Kidney epithelial cell (primary cell): Measurements from ENCODE around the gene LRP1. TPM values are rescaled to one million over a fixed set of nuclear protein-coding genes. Genes with fewer than 3 reads are reported as not detected.

Source experiments
- DNase-seq: peaks from one replicate; pipeline ENCODE4 v3.0.0-alpha.2; 2010; ENCODE audit warnings: low read depth
- H3K27me3 ChIP-seq: 2 replicates; pipeline ENCODE4 v1.6.0; 2011; ENCODE audit warnings: low read length; ENCODE audit not compliant: control insufficient read depth, insufficient read depth
- H3K36me3 ChIP-seq: 2 replicates; pipeline ENCODE4 v1.5.1; 2011; ENCODE audit warnings: low read length; ENCODE audit not compliant: control insufficient read depth, insufficient read depth
- H3K4me3 ChIP-seq: 2 replicates; pipeline ENCODE4 v1.5.1; 2011; ENCODE audit warnings: low read depth, mild to moderate bottlenecking, control low read depth, low read length
- total RNA-seq: library from RNA; depleted of rRNA; stranded (reverse); fragments of >200 nt; gene quantifications from 2 replicates; pipeline ENCODE4 v1.2.3, GENCODE V29; 2015
- TF ChIP-seq, protein P1 (sequence below): IDR thresholded peaks from 2 replicates; pipeline ENCODE4 v1.5.1; 2011; ENCODE audit warnings: mild to moderate bottlenecking, moderate library complexity, low read length, control low read depth, inconsistent platforms; ENCODE audit not compliant: insufficient read depth, poor library complexity, severe bottlenecking

LRP1 gene
- total RNA-seq, 1 donor from 2014 or later: 40.2 TPM

DNA sequence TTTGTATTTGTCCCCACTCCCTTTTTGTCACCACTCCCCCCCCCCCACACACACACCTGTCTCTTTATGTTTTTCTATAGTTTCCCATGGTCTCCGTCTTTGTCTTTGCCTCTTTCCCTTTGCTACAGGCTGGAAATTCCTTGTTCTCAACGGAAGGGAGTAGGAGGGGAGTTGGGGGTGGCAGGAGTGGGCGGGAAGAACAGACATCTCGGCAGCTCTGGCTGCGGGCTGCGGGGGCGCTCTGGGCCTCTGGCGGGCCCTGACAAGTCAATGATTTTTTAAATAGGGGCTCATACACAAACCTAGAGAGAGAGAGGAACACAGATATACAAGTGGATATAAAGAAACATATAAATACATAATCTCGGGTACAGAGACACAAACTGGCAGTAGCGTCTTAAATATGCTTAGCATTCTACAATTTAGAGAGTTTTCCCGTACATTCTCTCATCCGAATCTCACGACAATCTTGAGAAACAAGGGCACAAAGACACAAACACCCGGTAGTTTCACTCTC lies 41.7 kb upstream of the LRP1 start:
- TF ChIP-seq, protein P1, sequence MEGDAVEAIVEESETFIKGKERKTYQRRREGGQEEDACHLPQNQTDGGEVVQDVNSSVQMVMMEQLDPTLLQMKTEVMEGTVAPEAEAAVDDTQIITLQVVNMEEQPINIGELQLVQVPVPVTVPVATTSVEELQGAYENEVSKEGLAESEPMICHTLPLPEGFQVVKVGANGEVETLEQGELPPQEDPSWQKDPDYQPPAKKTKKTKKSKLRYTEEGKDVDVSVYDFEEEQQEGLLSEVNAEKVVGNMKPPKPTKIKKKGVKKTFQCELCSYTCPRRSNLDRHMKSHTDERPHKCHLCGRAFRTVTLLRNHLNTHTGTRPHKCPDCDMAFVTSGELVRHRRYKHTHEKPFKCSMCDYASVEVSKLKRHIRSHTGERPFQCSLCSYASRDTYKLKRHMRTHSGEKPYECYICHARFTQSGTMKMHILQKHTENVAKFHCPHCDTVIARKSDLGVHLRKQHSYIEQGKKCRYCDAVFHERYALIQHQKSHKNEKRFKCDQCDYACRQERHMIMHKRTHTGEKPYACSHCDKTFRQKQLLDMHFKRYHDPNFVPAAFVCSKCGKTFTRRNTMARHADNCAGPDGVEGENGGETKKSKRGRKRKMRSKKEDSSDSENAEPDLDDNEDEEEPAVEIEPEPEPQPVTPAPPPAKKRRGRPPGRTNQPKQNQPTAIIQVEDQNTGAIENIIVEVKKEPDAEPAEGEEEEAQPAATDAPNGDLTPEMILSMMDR: peak; percentile 58
- no peak for DNase-seq
- Histone ChIP-seq H3K4me3 (peak overlapping the region; percentile 52), H3K36me3 (no peaks in the 10 kb centered on the region), H3K27me3 (no peaks in the 10 kb centered on the region)

DNA sequence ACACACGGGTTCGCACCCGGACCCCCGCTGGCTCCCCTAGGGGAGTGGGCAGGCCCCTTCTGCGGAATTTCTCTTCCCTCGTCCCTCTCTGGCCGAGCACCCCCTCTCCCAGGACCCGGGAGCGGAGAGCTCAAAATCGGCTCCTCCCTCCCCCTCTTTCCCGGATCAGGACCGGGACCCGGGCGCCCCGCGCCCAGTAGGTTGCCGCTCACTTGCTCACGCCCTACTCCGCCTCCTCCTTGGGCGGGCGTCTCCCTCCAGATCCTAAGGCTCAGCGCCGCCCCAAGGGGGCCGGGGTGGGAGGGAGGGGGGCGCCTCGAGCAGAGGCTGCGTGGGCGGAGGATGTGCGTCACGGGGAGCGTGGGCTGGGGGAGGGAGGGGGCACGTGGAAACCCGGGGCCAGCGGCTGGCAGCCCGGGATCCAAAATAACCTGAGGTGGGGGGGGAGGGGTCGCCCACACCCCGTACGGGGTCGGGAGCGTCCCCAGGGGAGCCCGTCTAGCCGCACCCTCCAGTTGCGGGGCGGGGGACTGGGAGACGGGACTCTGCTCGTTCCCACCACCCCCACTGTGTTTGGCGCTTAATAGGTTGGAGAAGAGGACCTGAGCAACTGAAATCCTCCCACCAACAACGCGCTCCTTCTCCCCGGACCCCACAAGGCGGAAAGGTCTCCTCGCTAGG lies 41.1 kb upstream of the LRP1 start:
- peaks cover under 1% of the 10 kb centered on the region for H3K36me3 ChIP-seq
- no peak for DNase-seq
- TF ChIP-seq, protein P1: no peak
- H3K27me3 ChIP-seq: no peaks in the 10 kb centered on the region
- H3K4me3 ChIP-seq: peak overlapping the region; percentile 52

DNA sequence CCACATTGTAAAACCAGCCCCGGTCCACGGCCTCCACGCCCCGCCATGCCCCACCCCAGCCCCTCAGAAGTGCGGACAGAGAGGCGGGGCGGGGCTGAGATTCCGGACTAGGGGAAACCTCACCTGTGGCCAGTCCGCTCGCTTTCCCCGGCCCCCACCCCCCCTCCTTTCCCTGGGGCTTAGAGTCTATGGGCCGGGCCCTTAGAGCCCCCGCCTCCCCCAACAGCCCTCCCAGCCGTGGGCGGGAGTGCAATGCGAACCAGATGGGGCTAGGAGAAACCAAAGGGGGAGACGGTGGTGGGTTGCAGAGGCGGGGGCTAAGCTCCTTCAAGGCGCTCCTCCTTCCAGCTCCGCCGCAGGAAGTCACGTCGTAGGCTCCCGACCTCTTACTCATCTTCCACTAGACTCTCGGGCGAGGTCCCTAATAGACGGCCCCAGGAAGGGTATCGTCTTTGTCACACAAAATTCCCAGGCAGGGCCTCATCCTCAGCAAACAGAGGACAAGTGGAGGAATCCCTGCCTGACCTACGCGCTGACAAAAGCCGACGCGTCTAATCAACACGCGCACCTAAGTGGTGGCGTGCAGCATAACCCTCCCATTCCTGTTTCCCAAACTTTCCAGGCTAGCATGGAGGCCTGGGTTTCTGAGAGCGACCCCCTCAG lies 40.5 kb upstream of the LRP1 start:
- peak; percentile 80 for DNase-seq
- Histone ChIP-seq H3K4me3 (peak overlapping the region; percentile 52), H3K36me3 (peaks cover 3% of the 10 kb centered on the region), H3K27me3 (no peaks in the 10 kb centered on the region)
- TF ChIP-seq, protein P1: no peak

DNA sequence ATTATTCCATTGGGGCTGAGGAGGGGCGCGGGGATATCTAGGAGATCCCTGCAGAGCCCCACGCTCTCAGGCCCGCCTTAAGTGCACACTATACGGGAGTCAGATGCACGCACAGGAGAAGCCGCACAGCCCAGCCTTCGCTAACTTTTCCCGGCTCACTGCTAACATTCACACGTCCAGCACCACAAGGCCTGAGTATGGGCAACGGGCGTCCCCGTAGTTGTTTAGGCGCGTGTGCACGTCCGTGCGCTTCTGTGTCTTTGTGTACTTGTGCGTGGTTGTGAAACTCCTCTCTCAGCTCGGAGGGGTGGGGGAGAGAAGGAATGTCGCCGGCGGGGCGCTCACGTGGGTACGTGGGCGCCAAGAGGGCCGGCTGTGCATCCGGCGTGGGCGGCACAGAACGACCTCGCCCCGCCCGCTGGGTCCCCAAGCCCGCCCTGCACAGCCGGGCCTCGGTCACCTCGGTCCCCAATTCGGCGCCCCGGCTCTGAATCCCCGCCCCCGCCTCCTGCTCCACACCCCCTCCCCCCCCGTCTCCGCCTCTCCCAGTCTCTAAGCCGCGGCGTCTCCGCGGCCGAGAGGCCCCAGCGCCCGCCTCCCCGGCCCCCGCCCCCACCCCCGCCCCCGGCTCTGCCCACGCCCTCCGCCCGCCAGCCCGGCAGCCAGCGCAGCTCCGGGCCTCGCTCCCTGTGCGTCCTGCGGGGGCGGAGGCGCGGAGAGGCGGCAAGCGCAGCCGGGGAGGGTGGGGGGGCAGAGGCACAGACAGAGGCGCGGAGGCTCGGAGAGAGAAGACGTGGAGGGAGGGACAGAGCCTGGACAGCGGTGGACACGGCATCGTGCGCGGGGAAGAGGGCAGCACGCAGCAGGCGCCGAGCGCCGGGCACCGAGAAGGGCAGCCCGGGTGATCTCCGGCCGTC lies 39.7 kb upstream of the LRP1 start, which contains the start of gene NAB2:
Gene NAB2, plus strand, starts transcription at position 761 of the 917 bp plus-strand sequence. CDS start 158 bp downstream, outside the sequence.
- TF ChIP-seq, protein P1: no peak

DNA sequence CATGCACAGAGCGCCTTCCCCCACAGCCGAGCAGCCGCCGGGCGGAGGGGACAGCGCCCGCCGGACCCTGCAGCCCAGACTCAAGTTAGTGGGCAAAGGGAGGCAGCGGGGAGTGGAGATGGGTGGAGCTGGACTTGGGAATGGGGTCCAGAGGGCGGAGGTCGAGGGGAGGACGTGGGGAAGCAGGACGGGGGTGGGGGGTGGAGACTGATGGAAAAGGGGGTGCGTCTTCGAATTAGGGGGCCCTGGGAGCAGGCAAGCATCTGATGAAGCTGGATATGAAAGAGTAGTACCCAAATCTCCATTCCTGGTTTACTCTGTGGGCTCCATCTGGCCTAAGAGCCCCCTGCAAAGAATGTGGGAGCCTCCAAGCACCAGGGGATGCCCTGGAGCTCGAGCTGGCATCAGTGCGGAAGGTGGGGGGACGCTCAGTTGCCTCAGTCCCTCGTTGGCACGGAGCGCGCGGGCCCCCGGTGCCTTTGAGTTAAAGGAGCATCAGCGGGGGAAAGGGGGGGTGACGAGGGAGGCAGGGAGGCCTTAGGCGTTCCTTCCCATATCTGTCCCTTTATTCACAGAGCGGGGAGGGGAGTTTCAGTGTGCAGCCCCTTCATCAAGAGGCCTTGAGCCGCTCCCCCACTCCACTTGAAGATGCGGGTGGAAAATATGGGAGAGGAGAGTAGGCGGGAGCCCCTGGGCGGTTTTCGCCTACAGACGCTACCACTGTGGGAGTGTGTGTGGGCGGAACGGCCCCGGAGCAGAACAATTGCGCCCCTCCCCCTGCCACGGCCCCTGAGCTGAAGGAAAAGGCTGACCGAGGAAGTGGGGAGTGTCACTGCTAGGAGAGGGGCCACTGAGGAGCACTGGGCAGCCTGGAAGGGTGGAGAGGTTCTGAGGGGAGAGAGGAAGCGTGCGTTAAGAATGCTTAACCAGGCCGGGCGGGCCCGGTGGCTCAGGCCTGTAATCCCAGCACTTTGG lies 38.7 kb upstream of the LRP1 start:
- no peak for DNase-seq
- Histone ChIP-seq H3K27me3 (no peaks in the 10 kb centered on the region), H3K36me3 (peaks cover 3% of the 10 kb centered on the region), H3K4me3 (peak overlapping the region; percentile 80)
- TF ChIP-seq, protein P1: no peak

More for the DNA sequence above, 39.7 kb upstream of the LRP1 start, which contains the start of gene NAB2:
- Histone ChIP-seq H3K27me3 (no peaks in the 10 kb centered on the region), H3K4me3 (peak within 1 kb of the TSS; percentile 80), H3K36me3 (peaks cover 3% of the 10 kb centered on the region)
- DNase-seq: no peak
